KMS-11 (cell line): ENCODE data around the gene DDX28.
A peak's percentile ranks its signal among the peaks of the same experiment; 100 is the strongest.

Experiments
- H2AFZ ChIP-seq: fragments of 200-600 bp; sonication (generic); 2 replicates; pipeline ENCODE4 v1.6.1; 2016; ENCODE audit warnings: antibody characterized with exemption, mixed run types, low read depth
- H3K27ac ChIP-seq: fragments of 200-600 bp; sonication (generic); 2 replicates; pipeline ENCODE4 v1.6.1; 2016; ENCODE audit warnings: mild to moderate bottlenecking, mixed run types
- H3K27me3 ChIP-seq: fragments of 200-600 bp; sonication (generic); 2 replicates; pipeline ENCODE4 v1.6.1; 2017; ENCODE audit warnings: mild to moderate bottlenecking, low read depth, mixed run types, moderate library complexity; ENCODE audit not compliant: insufficient read depth
- H3K36me3 ChIP-seq: fragments of 200-600 bp; sonication (generic); 2 replicates; pipeline ENCODE4 v1.6.1; 2017; ENCODE audit warnings: mild to moderate bottlenecking, mixed run types; ENCODE audit not compliant: insufficient read depth
- H3K4me1 ChIP-seq: fragments of 200-600 bp; sonication (generic); 2 replicates; pipeline ENCODE4 v1.6.1; 2016; ENCODE audit warnings: mild to moderate bottlenecking, low read depth, mixed run types; ENCODE audit not compliant: poor library complexity, severe bottlenecking
- H3K4me2 ChIP-seq: fragments of 200-600 bp; sonication (generic); 2 replicates; pipeline ENCODE4 v1.7.0; 2016; ENCODE audit warnings: mild to moderate bottlenecking, mixed run types
- H3K4me3 ChIP-seq: fragments of 200-600 bp; sonication (generic); IDR thresholded peaks from 2 replicates; pipeline ENCODE4 v1.6.1; 2017; ENCODE audit warnings: low read depth, low read length, mixed read lengths; ENCODE audit not compliant: insufficient read depth
- H3K79me2 ChIP-seq: fragments of 200-600 bp; sonication (generic); 2 replicates; pipeline ENCODE4 v1.6.1; 2016; ENCODE audit warnings: low read depth, mixed run types; ENCODE audit not compliant: insufficient read depth
- H3K9ac ChIP-seq: fragments of 200-600 bp; sonication (generic); 2 replicates; pipeline ENCODE4 v1.6.1; 2016; ENCODE audit warnings: mild to moderate bottlenecking, mixed run types
- H4K20me1 ChIP-seq: fragments of 200-600 bp; sonication (generic); 2 replicates; pipeline ENCODE4 v1.6.1; 2016; ENCODE audit warnings: mild to moderate bottlenecking, mixed run types; ENCODE audit not compliant: insufficient read depth
- CTCF ChIP-seq: fragments of 200-600 bp; sonication (generic); conservative IDR thresholded peaks from 2 replicates; pipeline ENCODE4 v1.6.1; 2017; ENCODE audit warnings: low read depth, mild to moderate bottlenecking, antibody characterized with exemption, low read length, moderate library complexity, mixed read lengths

Gene DDX28

GRCh38 chr16:68046106-68046505, 23.1 kb upstream of the DDX28 start:
- H3K4me3 ChIP-seq: no peak overlapping the region
- no peak overlapping the region for H3K9ac ChIP-seq
- no peak overlapping the region for H3K27ac ChIP-seq
- no peak overlapping the region for H2AFZ ChIP-seq
- no peaks in the 10 kb centered on the region for H3K36me3 ChIP-seq
- H3K79me2 ChIP-seq: no peaks in the 10 kb centered on the region
- no peak overlapping the region for H3K4me2 ChIP-seq
- H3K4me1 ChIP-seq: no peaks in the 10 kb centered on the region
- TF ChIP-seq CTCF: no peak
- H4K20me1 ChIP-seq: no peaks in the 10 kb centered on the region
- H3K27me3 ChIP-seq: no peaks in the 10 kb centered on the region

- Histone ChIP-seq H2AFZ (no peak overlapping the region), H3K4me2 (no peak overlapping the region), H4K20me1 (no peaks in the 10 kb centered on the region), H3K4me1 (peaks cover 4% of the 10 kb centered on the region), H3K79me2 (no peaks in the 10 kb centered on the region), H3K27me3 (no peaks in the 10 kb centered on the region), H3K27ac (no peak overlapping the region), H3K36me3 (no peaks in the 10 kb centered on the region), H3K9ac (no peak overlapping the region), H3K4me3 (no peak overlapping the region)
- no peak for TF ChIP-seq CTCF
Observed at GRCh38 chr16:68041783-68042182, 18.8 kb upstream of the DDX28 start.

GRCh38 chr16:68040506-68041288, 17.7 kb upstream of the DDX28 start:
- H3K79me2 ChIP-seq: no peaks in the 10 kb centered on the region
- H2AFZ ChIP-seq: no peak overlapping the region
- H3K9ac ChIP-seq: no peak overlapping the region
- H4K20me1 ChIP-seq: no peaks in the 10 kb centered on the region
- H3K27ac ChIP-seq: no peak overlapping the region
- H3K36me3 ChIP-seq: no peaks in the 10 kb centered on the region
- TF ChIP-seq CTCF: peak; percentile 95
- H3K4me3 ChIP-seq: no peak overlapping the region
- H3K4me2 ChIP-seq: no peak overlapping the region
- H3K4me1 ChIP-seq: peaks cover 4% of the 10 kb centered on the region
- H3K27me3 ChIP-seq: no peaks in the 10 kb centered on the region

- Histone ChIP-seq H2AFZ (no peak overlapping the region), H3K27ac (no peak overlapping the region), H3K36me3 (no peaks in the 10 kb centered on the region), H3K9ac (no peak overlapping the region), H3K4me1 (peaks cover 4% of the 10 kb centered on the region), H3K4me2 (no peak overlapping the region), H4K20me1 (no peaks in the 10 kb centered on the region), H3K4me3 (no peak overlapping the region), H3K27me3 (no peaks in the 10 kb centered on the region), H3K79me2 (no peaks in the 10 kb centered on the region)
- no peak for TF ChIP-seq CTCF
Observed at GRCh38 chr16:68037841-68038597, 15.0 kb upstream of the DDX28 start.
